GM23248 (cell line): ENCODE data around the gene LRRIQ3.

Experiments used
- EZH2 ChIP-seq: fragments of 200-600 bp; sonication (generic); IDR thresholded peaks from 2 replicates; pipeline ENCODE4 v1.6.1; 2018; ENCODE audit warnings: antibody characterized with exemption, mild to moderate bottlenecking; ENCODE audit not compliant: insufficient read depth, poor library complexity, severe bottlenecking
- EZH2phosphoT487 ChIP-seq: fragments of 200-600 bp; sonication (generic); IDR thresholded peaks from 2 replicates; pipeline ENCODE4 v1.6.1; 2018; ENCODE audit warnings: antibody characterized with exemption, moderate library complexity, mild to moderate bottlenecking, low read depth; ENCODE audit not compliant: insufficient read depth

GRCh38 chr1:74091371-74091770 is 106.6 kb downstream of the LRRIQ3 start:
- TF ChIP-seq EZH2phosphoT487 (no peak), EZH2 (no peak)
